Panc1 (cell line): Measurements from ENCODE around the gene TBRG1. TPM values are rescaled to one million over a fixed set of nuclear protein-coding genes. Genes with fewer than 3 reads are reported as not detected.

Experiments used
- ATAC-seq: fragments of 200-7000 bp; cut with Tn5 transposase; 2 replicates; pipeline ENCODE4 v1.9.1; 2020; ENCODE audit warnings: mild to moderate bottlenecking, moderate library complexity
- Bru-seq: library from RNA; stranded (reverse); fragments of 400-500 nt; gene quantifications from one replicate; lab custom pipeline; 2021; lab: Mats Ljungman, UMichigan
- BruChase-seq, 2 experiments: library from RNA; stranded (reverse); fragments of 400-500 nt; gene quantifications; one replicate each; lab custom pipeline; 2021; lab: Mats Ljungman, UMichigan
- BruUV-seq: library from RNA; stranded (reverse); fragments of 400-500 nt; replicated peaks from 2 replicates; lab custom pipeline; 2021; lab: Mats Ljungman, UMichigan
- CTCF ChIA-PET: fragments of 300-600 bp; sonication (Branson Sonifier 250); formaldehyde crosslinking; loops from one replicate; lab custom pipeline; 2022; ENCODE audit warnings: antibody characterized with exemption; lab: Charles Lee
- POLR2A ChIA-PET: fragments of 300-600 bp; sonication (Branson Sonifier 250); formaldehyde crosslinking; loops from one replicate; lab custom pipeline; 2022; ENCODE audit warnings: antibody characterized with exemption; lab: Charles Lee
- DNase-seq: peaks from one replicate; pipeline ENCODE4 v3.0.0-alpha.2; 2010; ENCODE audit warnings: low read depth, low spot score
- H3K27ac ChIP-seq: 2 replicates; pipeline ENCODE4 v1.5.1; 2011; ENCODE audit warnings: mild to moderate bottlenecking, low read length, inconsistent platforms
- H3K27me3 ChIP-seq: fragments of 200-500 bp; sonication (Bioruptor generic); 2 replicates; pipeline ENCODE4 v1.6.0; 2014; ENCODE audit warnings: low read length, inconsistent platforms; ENCODE audit not compliant: control insufficient read depth, insufficient read depth
- H3K36me3 ChIP-seq: fragments of 200-500 bp; sonication (Bioruptor generic); 2 replicates; pipeline ENCODE4 v1.5.1; 2014; ENCODE audit warnings: inconsistent platforms, mild to moderate bottlenecking, low read length, moderate library complexity; ENCODE audit not compliant: control insufficient read depth, insufficient read depth
- H3K4me1 ChIP-seq: 2 replicates; pipeline ENCODE4 v1.5.1; 2011; ENCODE audit warnings: inconsistent platforms, mild to moderate bottlenecking, low read length, moderate library complexity; ENCODE audit not compliant: control insufficient read depth, insufficient read depth
- H3K4me3 ChIP-seq, 2 experiments: 2 replicates each; pipeline ENCODE4 v1.5.1; 2011 to 2012; ENCODE audit warnings: low read depth in 2 of 2, low read length in 2 of 2, mild to moderate bottlenecking in 2 of 2, inconsistent platforms in 1 of 2, moderate library complexity in 1 of 2
- H3K9me3 ChIP-seq: fragments of 200-500 bp; sonication (Bioruptor generic); 2 replicates; pipeline ENCODE4 v1.5.1; 2014; ENCODE audit warnings: low read depth, mild to moderate bottlenecking, inconsistent platforms, low read length, moderate library complexity; ENCODE audit not compliant: control insufficient read depth, insufficient read depth
- POLR2AphosphoS5 ChIP-seq: IDR thresholded peaks from 2 replicates; pipeline ENCODE4 v1.6.1; 2012; ENCODE audit warnings: mild to moderate bottlenecking, low read depth, low read length, moderate library complexity
- SIN3A ChIP-seq: IDR thresholded peaks from 2 replicates; pipeline ENCODE4 v1.6.1; 2012; ENCODE audit warnings: low read depth, mild to moderate bottlenecking, low read length, moderate library complexity, borderline replicate concordance; ENCODE audit not compliant: insufficient read depth
- TCF7L2 ChIP-seq: IDR thresholded peaks from 2 replicates; pipeline ENCODE4 v1.6.1; 2011; ENCODE audit warnings: mild to moderate bottlenecking, low read depth, low read length, inconsistent platforms
- in situ Hi-C: cut with HindIII; loops from 2 replicates; pipeline ENCODE4 v1.10.0; 2016; ENCODE audit warnings: low sequenced_read_pairs, low pct_unique_long_range_greater_than_20kb
- intact Hi-C: fragments of 100-400 bp; cut with micrococcal nuclease; formaldehyde crosslinking; loops from one replicate; pipeline ENCODE4 v1.10.0; 2022; ENCODE audit not compliant: unreplicated experiment
- long read RNA-seq: library from polyadenylated mRNA; unstranded; transcript quantifications from one replicate; pipeline ENCODE4 v2.0.0, GENCODE V29; 2021; ENCODE audit not compliant: unreplicated experiment
- polyA plus RNA-seq: library from polyadenylated mRNA; unstranded; fragments of >200 nt; gene quantifications from one replicate; pipeline ENCODE4 v1.2.1, GENCODE V29; 2012; ENCODE audit warnings: missing spikeins; ENCODE audit not compliant: insufficient read length
- total RNA-seq: library from RNA; stranded (reverse); gene quantifications from one replicate; pipeline ENCODE4 v1.2.1, GENCODE V29; 2021; ENCODE audit not compliant: unreplicated experiment
- TF ChIP-seq, protein P1 (sequence below), 2 experiments: IDR thresholded peaks; 2 replicates each; pipeline ENCODE4 v1.6.1; 2011 to 2012; ENCODE audit warnings: low read depth in 2 of 2, control low read depth in 1 of 2, low read length in 1 of 2, mild to moderate bottlenecking in 1 of 2, moderate library complexity in 1 of 2; ENCODE audit not compliant: insufficient read depth in 1 of 2
- TF ChIP-seq, protein P2 (sequence below): fragments of 450-650 bp; IDR thresholded peaks from 2 replicates; pipeline ENCODE4 v1.5.1; 2017; ENCODE audit warnings: mild to moderate bottlenecking

Gene TBRG1, protein sequence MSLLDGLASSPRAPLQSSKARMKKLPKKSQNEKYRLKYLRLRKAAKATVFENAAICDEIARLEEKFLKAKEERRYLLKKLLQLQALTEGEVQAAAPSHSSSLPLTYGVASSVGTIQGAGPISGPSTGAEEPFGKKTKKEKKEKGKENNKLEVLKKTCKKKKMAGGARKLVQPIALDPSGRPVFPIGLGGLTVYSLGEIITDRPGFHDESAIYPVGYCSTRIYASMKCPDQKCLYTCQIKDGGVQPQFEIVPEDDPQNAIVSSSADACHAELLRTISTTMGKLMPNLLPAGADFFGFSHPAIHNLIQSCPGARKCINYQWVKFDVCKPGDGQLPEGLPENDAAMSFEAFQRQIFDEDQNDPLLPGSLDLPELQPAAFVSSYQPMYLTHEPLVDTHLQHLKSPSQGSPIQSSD
- total RNA-seq (35.0 TPM), Bru-seq, nascent RNA (percentile 94 among the genes with signal in this experiment), BruChase-seq, experiment 1, labeled RNA remaining after a 2-hour chase (percentile 96 among the genes with signal in this experiment), BruChase-seq, experiment 2, labeled RNA remaining after a 6-hour chase (percentile 93 among the genes with signal in this experiment)
- polyA plus RNA-seq: 36.5 TPM
- long read RNA-seq, full-length matches to known transcripts: 44 of 85 reads
- long read RNA-seq, partial matches to known transcripts: 16 of 85 reads
- long read RNA-seq, other reads (novel, unspliced or antisense): 25 of 85 reads

DNA sequence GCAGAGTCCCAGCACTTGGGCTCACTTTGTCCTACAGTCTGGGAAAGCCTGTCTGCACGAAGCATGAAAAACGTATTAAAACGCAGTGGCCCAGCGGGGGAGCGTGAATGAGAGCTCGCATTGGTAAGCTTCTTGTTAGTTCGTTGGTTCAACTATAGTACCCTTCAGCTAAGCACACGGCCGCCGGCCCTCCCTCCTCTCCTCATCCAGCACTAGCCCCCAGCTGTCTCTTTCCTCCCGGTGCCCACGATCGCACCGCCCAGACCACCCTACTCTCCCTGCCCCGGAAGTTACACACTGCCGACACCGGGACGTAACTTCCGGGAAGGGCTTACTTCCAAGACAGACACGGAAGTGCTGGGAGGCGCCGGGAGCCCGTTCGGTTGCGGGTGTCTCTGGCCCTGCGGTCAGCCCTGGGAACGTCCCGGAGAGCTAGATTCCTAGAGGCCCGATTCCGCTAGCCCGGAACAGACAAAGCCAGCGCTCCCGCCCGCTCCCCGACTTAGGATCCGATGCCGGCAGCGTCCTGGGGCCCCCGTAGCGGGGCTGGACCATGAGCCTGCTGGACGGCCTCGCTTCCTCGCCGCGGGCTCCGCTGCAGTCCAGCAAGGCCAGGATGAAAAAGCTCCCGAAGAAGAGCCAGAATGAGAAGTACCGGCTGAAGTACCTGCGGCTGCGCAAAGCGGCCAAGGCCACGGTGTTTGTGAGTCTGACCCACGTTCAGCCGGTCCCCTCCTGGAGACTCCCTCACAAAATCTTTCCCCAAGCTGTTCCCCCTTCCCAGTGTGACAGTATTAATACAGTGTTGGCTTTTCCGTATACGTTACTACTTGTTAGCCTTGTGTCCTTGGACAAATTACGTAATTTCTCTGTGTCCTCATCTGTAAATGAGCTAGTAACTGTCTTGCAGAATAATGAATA is at the start of gene TBRG1:
Gene TBRG1 (plus strand): TSS at position 334 of the 921 bp plus-strand sequence. CDS start 220 bp downstream, at position 554.
- peak within 1 kb of the TSS; percentile 96 to 97 for H3K4me3 ChIP-seq
- TF ChIP-seq, protein P1, sequence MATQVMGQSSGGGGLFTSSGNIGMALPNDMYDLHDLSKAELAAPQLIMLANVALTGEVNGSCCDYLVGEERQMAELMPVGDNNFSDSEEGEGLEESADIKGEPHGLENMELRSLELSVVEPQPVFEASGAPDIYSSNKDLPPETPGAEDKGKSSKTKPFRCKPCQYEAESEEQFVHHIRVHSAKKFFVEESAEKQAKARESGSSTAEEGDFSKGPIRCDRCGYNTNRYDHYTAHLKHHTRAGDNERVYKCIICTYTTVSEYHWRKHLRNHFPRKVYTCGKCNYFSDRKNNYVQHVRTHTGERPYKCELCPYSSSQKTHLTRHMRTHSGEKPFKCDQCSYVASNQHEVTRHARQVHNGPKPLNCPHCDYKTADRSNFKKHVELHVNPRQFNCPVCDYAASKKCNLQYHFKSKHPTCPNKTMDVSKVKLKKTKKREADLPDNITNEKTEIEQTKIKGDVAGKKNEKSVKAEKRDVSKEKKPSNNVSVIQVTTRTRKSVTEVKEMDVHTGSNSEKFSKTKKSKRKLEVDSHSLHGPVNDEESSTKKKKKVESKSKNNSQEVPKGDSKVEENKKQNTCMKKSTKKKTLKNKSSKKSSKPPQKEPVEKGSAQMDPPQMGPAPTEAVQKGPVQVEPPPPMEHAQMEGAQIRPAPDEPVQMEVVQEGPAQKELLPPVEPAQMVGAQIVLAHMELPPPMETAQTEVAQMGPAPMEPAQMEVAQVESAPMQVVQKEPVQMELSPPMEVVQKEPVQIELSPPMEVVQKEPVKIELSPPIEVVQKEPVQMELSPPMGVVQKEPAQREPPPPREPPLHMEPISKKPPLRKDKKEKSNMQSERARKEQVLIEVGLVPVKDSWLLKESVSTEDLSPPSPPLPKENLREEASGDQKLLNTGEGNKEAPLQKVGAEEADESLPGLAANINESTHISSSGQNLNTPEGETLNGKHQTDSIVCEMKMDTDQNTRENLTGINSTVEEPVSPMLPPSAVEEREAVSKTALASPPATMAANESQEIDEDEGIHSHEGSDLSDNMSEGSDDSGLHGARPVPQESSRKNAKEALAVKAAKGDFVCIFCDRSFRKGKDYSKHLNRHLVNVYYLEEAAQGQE (IDR thresholded peaks at IDR 0.05; ENCODE audit: insufficient read depth in 1 of 2, low read depth in 2 of 2, low read length in 1 of 2): no peak
- TF ChIP-seq POLR2AphosphoS5 (peak; percentile 98), TCF7L2 (peak; percentile 54; the same call in 1 of the 2 replicates), SIN3A (peak; percentile 93; the same call in 1 of the 2 replicates)
- TF ChIP-seq, protein P2, sequence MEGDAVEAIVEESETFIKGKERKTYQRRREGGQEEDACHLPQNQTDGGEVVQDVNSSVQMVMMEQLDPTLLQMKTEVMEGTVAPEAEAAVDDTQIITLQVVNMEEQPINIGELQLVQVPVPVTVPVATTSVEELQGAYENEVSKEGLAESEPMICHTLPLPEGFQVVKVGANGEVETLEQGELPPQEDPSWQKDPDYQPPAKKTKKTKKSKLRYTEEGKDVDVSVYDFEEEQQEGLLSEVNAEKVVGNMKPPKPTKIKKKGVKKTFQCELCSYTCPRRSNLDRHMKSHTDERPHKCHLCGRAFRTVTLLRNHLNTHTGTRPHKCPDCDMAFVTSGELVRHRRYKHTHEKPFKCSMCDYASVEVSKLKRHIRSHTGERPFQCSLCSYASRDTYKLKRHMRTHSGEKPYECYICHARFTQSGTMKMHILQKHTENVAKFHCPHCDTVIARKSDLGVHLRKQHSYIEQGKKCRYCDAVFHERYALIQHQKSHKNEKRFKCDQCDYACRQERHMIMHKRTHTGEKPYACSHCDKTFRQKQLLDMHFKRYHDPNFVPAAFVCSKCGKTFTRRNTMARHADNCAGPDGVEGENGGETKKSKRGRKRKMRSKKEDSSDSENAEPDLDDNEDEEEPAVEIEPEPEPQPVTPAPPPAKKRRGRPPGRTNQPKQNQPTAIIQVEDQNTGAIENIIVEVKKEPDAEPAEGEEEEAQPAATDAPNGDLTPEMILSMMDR: no peak
- H3K9me3 ChIP-seq: no peaks in the 10 kb centered on the region
- H3K36me3 ChIP-seq: peaks cover 23% of the 10 kb centered on the region
- intact Hi-C loops: no loop called here
- POLR2A ChIA-PET: interaction anchor here (0.6 to 0.9 kb wide), 2 partner anchors 259 to 544 kb away, joined by 4 to 5 read pairs; no protein-coding TSS in a partner anchor
- in situ Hi-C loops: no loop called here
- peak within 1 kb of the TSS; percentile 83 for H3K27ac ChIP-seq
- CTCF ChIA-PET: interaction anchor here (0.6 to 1.1 kb wide), 3 partner anchors 12 to 254 kb away, joined by 3 to 5 read pairs (median 4); no protein-coding TSS in a partner anchor
- DNase-seq (peak; percentile 56), ATAC-seq (peak; percentile 100)
- BruUV-seq: TSS peak; percentile 70
- H3K4me1 ChIP-seq: peaks cover 15% of the 10 kb centered on the region
- H3K27me3 ChIP-seq: peaks cover 4% of the 10 kb centered on the region; the same call in 1 of the 2 replicates

DNA sequence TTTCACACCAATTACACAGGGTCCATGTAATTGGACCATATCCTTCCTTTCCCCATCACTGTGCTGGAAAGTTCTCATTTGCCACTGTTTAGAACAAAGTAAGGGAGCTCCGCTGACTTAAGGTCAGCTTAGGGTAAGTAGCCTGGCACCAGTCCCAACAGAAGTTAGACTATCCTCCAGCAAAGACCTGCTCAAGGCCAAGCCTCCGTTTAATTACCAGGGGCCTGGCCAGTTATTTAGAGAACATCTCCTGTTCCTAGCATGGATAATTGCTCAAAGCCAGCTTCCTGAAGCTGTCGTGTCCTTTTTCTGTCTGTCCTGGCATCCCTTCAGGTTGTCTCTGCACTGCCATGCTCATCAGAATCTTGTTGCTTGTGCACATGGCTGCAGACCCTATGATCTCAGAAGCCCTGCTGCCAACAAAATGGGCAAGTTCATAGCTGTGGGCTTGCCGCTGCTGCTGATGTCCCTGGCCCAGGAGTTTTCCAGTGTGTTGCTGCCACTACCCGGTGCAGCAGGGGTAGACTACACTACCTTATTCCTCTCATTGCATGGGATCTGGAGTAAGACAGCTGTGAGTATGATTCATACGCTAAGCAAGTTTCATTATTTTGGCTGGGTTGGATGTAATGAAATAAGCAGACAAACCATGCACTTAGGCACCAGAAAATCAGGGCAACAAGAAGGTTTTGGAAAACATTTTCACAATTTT is 44.8 kb upstream of the TBRG1 start:
- DNase-seq (no peak), ATAC-seq (no peak)
- Histone ChIP-seq H3K9me3 (no peaks in the 10 kb centered on the region), H3K27me3 (no peaks in the 10 kb centered on the region), H3K36me3 (no peaks in the 10 kb centered on the region), H3K4me1 (no peaks in the 10 kb centered on the region), H3K4me3 (no peak overlapping the region), H3K27ac (no peak overlapping the region)
- in situ Hi-C loops (no loop called here), intact Hi-C loops (no loop called here)
- no TSS peak for BruUV-seq
- TF ChIP-seq SIN3A (no peak), POLR2AphosphoS5 (no peak), TCF7L2 (no peak)
- TF ChIP-seq, protein P2: no peak
- TF ChIP-seq, protein P1 (IDR thresholded peaks at IDR 0.05; ENCODE audit: insufficient read depth in 1 of 2, low read depth in 2 of 2, low read length in 1 of 2): no peak
- POLR2A ChIA-PET: no interaction called here
- CTCF ChIA-PET: no interaction called here
